ENCODE results near the gene EYS. TPM values are rescaled to one million over a fixed set of nuclear protein-coding genes. Genes with fewer than 3 reads are reported as not detected.
"Not testable (repeated sequence)": the region's sequence is repeated elsewhere in the genome, so short reads cannot be mapped to it uniquely, and the experiment has no call there.

EYS gene
- total and polyA plus RNA-seq, 9 of the 15 experiments (the other 6 are each of a cell fraction or from before 2014, with no cell fraction given) = 0.03 to 0.36 (median 0.10) TPM; not detected in 2

DNA sequence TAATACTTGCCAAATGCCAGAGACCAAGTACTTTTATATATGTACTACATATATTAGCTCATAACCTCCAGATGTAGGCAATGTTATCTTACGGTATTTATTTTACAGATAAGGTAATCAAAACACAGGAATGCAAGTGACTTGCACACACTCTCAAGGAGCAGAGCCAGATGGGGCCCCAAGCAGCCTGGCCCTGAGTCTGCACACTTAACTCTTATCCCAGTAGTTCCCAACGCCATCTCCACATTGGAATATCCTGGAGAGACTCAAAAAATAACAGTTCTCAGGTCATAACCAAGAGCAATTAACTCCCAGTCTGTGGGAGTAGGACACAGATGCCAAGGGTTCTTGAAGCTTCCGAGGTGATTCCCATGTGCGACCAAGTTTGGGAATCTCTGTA, 1672.7 kb downstream of the EYS start (continued):
- TF ChIP-seq, protein P1, sequence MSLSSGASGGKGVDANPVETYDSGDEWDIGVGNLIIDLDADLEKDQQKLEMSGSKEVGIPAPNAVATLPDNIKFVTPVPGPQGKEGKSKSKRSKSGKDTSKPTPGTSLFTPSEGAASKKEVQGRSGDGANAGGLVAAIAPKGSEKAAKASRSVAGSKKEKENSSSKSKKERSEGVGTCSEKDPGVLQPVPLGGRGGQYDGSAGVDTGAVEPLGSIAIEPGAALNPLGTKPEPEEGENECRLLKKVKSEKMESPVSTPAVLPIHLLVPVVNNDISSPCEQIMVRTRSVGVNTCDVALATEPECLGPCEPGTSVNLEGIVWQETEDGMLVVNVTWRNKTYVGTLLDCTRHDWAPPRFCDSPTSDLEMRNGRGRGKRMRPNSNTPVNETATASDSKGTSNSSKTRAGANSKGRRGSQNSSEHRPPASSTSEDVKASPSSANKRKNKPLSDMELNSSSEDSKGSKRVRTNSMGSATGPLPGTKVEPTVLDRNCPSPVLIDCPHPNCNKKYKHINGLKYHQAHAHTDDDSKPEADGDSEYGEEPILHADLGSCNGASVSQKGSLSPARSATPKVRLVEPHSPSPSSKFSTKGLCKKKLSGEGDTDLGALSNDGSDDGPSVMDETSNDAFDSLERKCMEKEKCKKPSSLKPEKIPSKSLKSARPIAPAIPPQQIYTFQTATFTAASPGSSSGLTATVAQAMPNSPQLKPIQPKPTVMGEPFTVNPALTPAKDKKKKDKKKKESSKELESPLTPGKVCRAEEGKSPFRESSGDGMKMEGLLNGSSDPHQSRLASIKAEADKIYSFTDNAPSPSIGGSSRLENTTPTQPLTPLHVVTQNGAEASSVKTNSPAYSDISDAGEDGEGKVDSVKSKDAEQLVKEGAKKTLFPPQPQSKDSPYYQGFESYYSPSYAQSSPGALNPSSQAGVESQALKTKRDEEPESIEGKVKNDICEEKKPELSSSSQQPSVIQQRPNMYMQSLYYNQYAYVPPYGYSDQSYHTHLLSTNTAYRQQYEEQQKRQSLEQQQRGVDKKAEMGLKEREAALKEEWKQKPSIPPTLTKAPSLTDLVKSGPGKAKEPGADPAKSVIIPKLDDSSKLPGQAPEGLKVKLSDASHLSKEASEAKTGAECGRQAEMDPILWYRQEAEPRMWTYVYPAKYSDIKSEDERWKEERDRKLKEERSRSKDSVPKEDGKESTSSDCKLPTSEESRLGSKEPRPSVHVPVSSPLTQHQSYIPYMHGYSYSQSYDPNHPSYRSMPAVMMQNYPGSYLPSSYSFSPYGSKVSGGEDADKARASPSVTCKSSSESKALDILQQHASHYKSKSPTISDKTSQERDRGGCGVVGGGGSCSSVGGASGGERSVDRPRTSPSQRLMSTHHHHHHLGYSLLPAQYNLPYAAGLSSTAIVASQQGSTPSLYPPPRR (CRISPR knock-in tag; IDR thresholded peaks at IDR 0.05; ENCODE audit: borderline replicate concordance) = no peak
- TF ChIP-seq BRD4 (IDR thresholded peaks at IDR 0.05) (no peak), EP300 (IDR thresholded peaks at IDR 0.05; ENCODE audit: low read length) (no peak), ZZZ3 (IDR thresholded peaks at IDR 0.05) (no peak), ZNF707 (CRISPR knock-in tag; conservative IDR thresholded peaks at IDR 0.05) (no peak)
- TF ChIP-seq, protein P2, sequence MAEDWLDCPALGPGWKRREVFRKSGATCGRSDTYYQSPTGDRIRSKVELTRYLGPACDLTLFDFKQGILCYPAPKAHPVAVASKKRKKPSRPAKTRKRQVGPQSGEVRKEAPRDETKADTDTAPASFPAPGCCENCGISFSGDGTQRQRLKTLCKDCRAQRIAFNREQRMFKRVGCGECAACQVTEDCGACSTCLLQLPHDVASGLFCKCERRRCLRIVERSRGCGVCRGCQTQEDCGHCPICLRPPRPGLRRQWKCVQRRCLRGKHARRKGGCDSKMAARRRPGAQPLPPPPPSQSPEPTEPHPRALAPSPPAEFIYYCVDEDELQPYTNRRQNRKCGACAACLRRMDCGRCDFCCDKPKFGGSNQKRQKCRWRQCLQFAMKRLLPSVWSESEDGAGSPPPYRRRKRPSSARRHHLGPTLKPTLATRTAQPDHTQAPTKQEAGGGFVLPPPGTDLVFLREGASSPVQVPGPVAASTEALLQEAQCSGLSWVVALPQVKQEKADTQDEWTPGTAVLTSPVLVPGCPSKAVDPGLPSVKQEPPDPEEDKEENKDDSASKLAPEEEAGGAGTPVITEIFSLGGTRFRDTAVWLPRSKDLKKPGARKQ (CRISPR knock-in tag; IDR thresholded peaks at IDR 0.05) = no peak

DNA sequence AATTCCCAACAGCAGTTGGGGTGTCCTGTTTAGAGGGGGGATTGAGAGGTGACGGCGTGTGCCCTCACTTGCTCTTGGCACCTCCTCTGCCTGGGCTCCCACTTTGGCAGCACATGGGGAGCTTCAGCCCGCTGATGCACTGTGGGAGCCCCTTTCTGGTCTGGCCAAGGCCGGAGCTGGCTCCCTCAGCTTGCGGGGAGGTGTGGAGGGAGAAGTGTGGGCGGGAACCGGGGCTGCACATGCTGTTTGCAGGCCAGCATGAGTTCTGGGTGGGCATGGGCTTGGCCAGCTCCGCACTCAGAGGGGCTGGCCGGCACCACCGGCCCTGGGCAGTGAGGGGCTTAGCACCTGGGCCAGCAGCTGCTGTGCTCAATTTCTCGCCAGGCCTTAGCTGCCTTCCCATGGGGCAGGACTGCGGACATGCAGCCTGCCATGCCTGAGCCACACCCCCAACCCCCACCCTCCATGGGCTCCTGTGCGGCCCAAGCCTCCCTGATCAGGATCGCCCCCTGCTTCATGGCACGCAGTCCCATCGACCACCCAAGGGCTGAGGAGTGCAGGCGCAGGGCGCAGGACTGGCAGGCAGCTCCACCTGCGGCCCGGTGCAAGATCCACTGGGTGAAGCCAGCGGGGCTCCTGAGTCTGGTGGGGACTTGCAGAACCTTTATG, 1675.9 kb downstream of the EYS start:
- BruUV-seq (replicated peaks); CTCF ChIA-PET (ENCODE audit: low intra/inter-chr PET ratio); H3K27ac ChIP-seq (ENCODE audit: extremely low read depth, low read depth, low read length); H4K20me1 ChIP-seq (replicated peaks; ENCODE audit: control insufficient read depth, insufficient read depth, low read length); H3K9me3 ChIP-seq (replicated peaks; ENCODE audit: control insufficient read depth, insufficient read depth, low read depth, low read length); H3K9me1 ChIP-seq (ENCODE audit: control insufficient read depth, insufficient read depth, low read length); in situ Hi-C loops (cut with MboI); H2AFZ ChIP-seq (ENCODE audit: low read depth, low read length); intact Hi-C loops (cut with micrococcal nuclease); H3K27me3 ChIP-seq (ENCODE audit: control insufficient read depth in 2 of 2, insufficient read depth in 2 of 2, low read length in 2 of 2); H3K36me3 ChIP-seq (ENCODE audit: control insufficient read depth, insufficient read depth, low read length); DNase-seq (ENCODE audit: extremely low read depth in 1 of 4, low spot score in 3 of 4); H3K4me2 ChIP-seq (ENCODE audit: insufficient read depth, low read length); POLR2A ChIA-PET; H3K4me3 ChIP-seq; H3K4me1 ChIP-seq (replicated peaks in 1 of 2; ENCODE audit: control insufficient read depth in 2 of 2, insufficient read depth in 2 of 2, low read length in 2 of 2); H3K79me2 ChIP-seq (ENCODE audit: control insufficient read depth, insufficient read depth, low read length); ATAC-seq; H3K9ac ChIP-seq (ENCODE audit: insufficient read depth in 1 of 2, low read depth in 2 of 2, low read length in 2 of 2); FAIRE-seq: not testable (repeated sequence)
- 3% methylated on average over 16 of the region's 21 CpGs for WGBS (ENCODE audit: insufficient coverage, low coverage, missing lambda C conversion rate)
